ENCODE results near the gene HSD11B1. TPM values are rescaled to one million over a fixed set of nuclear protein-coding genes. Genes with fewer than 3 reads are reported as not detected.

The HSD11B1 gene
- total and polyA plus RNA-seq, 2 donors (not counting 1 experiment from before 2014, with no cell fraction given), result 7.1 to 31.5 TPM

DNA sequence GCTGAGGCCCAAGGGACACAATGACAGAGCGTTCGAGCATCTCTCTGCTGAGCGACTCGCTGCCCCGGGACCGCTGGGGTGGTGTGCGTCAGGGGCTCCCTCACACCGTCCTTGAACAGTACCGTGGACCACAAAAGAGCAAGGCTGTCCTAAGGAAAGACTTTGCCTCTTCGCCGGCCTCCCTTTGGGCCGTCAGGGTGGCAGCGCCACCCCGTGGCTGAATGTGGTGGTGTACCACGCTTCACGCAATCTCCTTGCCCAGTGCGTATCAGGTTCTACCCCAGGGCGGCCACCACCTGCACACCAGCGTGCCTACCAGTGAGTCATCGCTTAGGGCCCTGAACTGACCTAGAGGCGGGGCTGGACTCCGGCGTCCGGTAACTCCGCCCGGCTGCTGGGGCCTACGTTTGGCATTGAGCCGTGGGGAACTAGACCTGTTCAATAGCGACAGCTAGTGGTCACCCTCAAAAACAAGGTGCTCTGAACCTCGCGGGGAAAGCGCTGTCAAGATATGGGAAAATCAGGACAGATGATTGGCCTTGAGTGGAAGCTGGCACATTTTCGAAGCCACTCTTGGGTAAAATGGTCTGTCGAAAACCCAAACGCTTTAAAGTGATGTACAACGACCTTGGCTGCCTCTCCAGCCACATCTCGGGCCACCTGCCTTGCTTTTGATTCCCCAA lies 43.1 kb downstream of the HSD11B1 start:
- Histone ChIP-seq H3K9me3 (ENCODE audit: control insufficient read depth, insufficient read depth, low read depth, low read length) (no peaks in the 10 kb centered on the region), H3K27ac (ENCODE audit: insufficient read depth, low read length) (no peak overlapping the region), H3K36me3 (ENCODE audit: control insufficient read depth, insufficient read depth, low read length) (no peaks in the 10 kb centered on the region), H3K27me3 (ENCODE audit: control insufficient read depth, insufficient read depth, low read length) (no peaks in the 10 kb centered on the region), H3K79me2 (ENCODE audit: control insufficient read depth, insufficient read depth, low read length) (no peaks in the 10 kb centered on the region), H3K4me3 (replicated peaks in 1 of 4; ENCODE audit: control extremely low read depth in 1 of 4, insufficient read depth in 1 of 4, low read depth in 3 of 4, low read length in 4 of 4) (peak overlapping the region in 2 of 4 experiments; percentile 23 to 26), H2AFZ (ENCODE audit: low read length) (peak overlapping the region; percentile 15), H3K4me2 (ENCODE audit: extremely low read depth, insufficient read depth, low read length) (peak overlapping the region; percentile 56), H3K9ac (ENCODE audit: insufficient read depth, low read length) (no peak overlapping the region), H3K4me1 (ENCODE audit: control insufficient read depth, extremely low read depth, insufficient read depth, low read length) (peaks cover 9% of the 10 kb centered on the region), H4K20me1 (ENCODE audit: control insufficient read depth, extremely low read depth, insufficient read depth, low read length) (no peaks in the 10 kb centered on the region)
- TF ChIP-seq EZH2 (IDR thresholded peaks at IDR 0.05; ENCODE audit: low read length, missing control alignments), result no peak
- TF ChIP-seq, protein P1, sequence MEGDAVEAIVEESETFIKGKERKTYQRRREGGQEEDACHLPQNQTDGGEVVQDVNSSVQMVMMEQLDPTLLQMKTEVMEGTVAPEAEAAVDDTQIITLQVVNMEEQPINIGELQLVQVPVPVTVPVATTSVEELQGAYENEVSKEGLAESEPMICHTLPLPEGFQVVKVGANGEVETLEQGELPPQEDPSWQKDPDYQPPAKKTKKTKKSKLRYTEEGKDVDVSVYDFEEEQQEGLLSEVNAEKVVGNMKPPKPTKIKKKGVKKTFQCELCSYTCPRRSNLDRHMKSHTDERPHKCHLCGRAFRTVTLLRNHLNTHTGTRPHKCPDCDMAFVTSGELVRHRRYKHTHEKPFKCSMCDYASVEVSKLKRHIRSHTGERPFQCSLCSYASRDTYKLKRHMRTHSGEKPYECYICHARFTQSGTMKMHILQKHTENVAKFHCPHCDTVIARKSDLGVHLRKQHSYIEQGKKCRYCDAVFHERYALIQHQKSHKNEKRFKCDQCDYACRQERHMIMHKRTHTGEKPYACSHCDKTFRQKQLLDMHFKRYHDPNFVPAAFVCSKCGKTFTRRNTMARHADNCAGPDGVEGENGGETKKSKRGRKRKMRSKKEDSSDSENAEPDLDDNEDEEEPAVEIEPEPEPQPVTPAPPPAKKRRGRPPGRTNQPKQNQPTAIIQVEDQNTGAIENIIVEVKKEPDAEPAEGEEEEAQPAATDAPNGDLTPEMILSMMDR (conservative IDR thresholded peaks at IDR 0.05 in 1 of 2, IDR thresholded peaks at IDR 0.05 in 1 of 2; ENCODE audit: low read depth in 1 of 2, low read length in 2 of 2), result peak; percentile 81 to 82
- peak; percentile 86 to 96 for DNase-seq (ENCODE audit: low read depth in 2 of 2)

GRCh38 chr1:209748620-209749019 lies 44.0 kb downstream of the HSD11B1 start:
- no peak for DNase-seq (ENCODE audit: low read depth in 2 of 2)
- Histone ChIP-seq H3K27ac (ENCODE audit: insufficient read depth, low read length) (no peak overlapping the region), H3K4me1 (ENCODE audit: control insufficient read depth, extremely low read depth, insufficient read depth, low read length) (peaks cover under 1% of the 10 kb centered on the region), H4K20me1 (ENCODE audit: control insufficient read depth, extremely low read depth, insufficient read depth, low read length) (no peaks in the 10 kb centered on the region), H3K79me2 (ENCODE audit: control insufficient read depth, insufficient read depth, low read length) (no peaks in the 10 kb centered on the region), H3K27me3 (ENCODE audit: control insufficient read depth, insufficient read depth, low read length) (no peaks in the 10 kb centered on the region), H3K4me2 (ENCODE audit: extremely low read depth, insufficient read depth, low read length) (no peak overlapping the region), H3K4me3 (replicated peaks in 1 of 4; ENCODE audit: control extremely low read depth in 1 of 4, insufficient read depth in 1 of 4, low read depth in 3 of 4, low read length in 4 of 4) (no peak overlapping the region), H3K9ac (ENCODE audit: insufficient read depth, low read length) (no peak overlapping the region), H2AFZ (ENCODE audit: low read length) (no peak overlapping the region), H3K36me3 (ENCODE audit: control insufficient read depth, insufficient read depth, low read length) (no peaks in the 10 kb centered on the region), H3K9me3 (ENCODE audit: control insufficient read depth, insufficient read depth, low read depth, low read length) (no peaks in the 10 kb centered on the region)
- TF ChIP-seq, protein P1 (conservative IDR thresholded peaks at IDR 0.05 in 1 of 2, IDR thresholded peaks at IDR 0.05 in 1 of 2; ENCODE audit: low read depth in 1 of 2, low read length in 2 of 2), result no peak
- no peak for TF ChIP-seq EZH2 (IDR thresholded peaks at IDR 0.05; ENCODE audit: low read length, missing control alignments)

GRCh38 chr1:209749205-209749604 lies 44.6 kb downstream of the HSD11B1 start:
- Histone ChIP-seq H3K4me1 (ENCODE audit: control insufficient read depth, extremely low read depth, insufficient read depth, low read length) (no peaks in the 10 kb centered on the region), H2AFZ (ENCODE audit: low read length) (no peak overlapping the region), H3K9ac (ENCODE audit: insufficient read depth, low read length) (no peak overlapping the region), H4K20me1 (ENCODE audit: control insufficient read depth, extremely low read depth, insufficient read depth, low read length) (no peaks in the 10 kb centered on the region), H3K36me3 (ENCODE audit: control insufficient read depth, insufficient read depth, low read length) (no peaks in the 10 kb centered on the region), H3K79me2 (ENCODE audit: control insufficient read depth, insufficient read depth, low read length) (no peaks in the 10 kb centered on the region), H3K4me3 (replicated peaks in 1 of 4; ENCODE audit: control extremely low read depth in 1 of 4, insufficient read depth in 1 of 4, low read depth in 3 of 4, low read length in 4 of 4) (no peak overlapping the region), H3K9me3 (ENCODE audit: control insufficient read depth, insufficient read depth, low read depth, low read length) (no peaks in the 10 kb centered on the region), H3K4me2 (ENCODE audit: extremely low read depth, insufficient read depth, low read length) (no peak overlapping the region), H3K27me3 (ENCODE audit: control insufficient read depth, insufficient read depth, low read length) (no peaks in the 10 kb centered on the region), H3K27ac (ENCODE audit: insufficient read depth, low read length) (no peak overlapping the region)
- TF ChIP-seq, protein P1 (conservative IDR thresholded peaks at IDR 0.05 in 1 of 2, IDR thresholded peaks at IDR 0.05 in 1 of 2; ENCODE audit: low read depth in 1 of 2, low read length in 2 of 2), result no peak
- no peak for TF ChIP-seq EZH2 (IDR thresholded peaks at IDR 0.05; ENCODE audit: low read length, missing control alignments)
- no peak for DNase-seq (ENCODE audit: low read depth in 2 of 2)
